Measurements from ENCODE around the gene FAM149B1.
A peak's percentile ranks its signal among the peaks of the same experiment; 100 is the strongest.
"Not testable (repeated sequence)": the region's sequence is repeated elsewhere in the genome, so short reads cannot be mapped to it uniquely, and the experiment has no call there.

Gene FAM149B1

DNA sequence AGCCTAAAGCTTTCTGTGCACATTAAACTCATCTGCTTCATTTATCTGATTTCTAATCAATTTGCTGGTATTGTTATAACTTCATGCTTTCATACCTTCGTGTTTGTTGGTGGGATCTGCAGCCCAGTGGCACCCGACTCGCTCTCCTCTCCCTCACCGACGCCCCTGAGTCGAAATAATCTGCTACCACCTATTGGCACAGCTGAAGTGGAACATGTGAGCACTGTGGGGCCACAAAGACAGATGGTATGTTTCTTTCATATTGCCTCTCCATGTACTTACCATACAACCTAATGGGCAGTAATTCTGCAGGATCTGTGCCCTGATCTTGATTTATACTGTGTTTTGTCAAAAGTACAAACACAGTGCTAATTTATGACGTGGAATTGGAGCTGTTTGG lies 66.8 kb downstream of the FAM149B1 start:
- DNase-seq, result no peak

- no peak for DNase-seq
Observed at GRCh38 chr10:73238990-73239566, 71.2 kb downstream of the FAM149B1 start.

DNA sequence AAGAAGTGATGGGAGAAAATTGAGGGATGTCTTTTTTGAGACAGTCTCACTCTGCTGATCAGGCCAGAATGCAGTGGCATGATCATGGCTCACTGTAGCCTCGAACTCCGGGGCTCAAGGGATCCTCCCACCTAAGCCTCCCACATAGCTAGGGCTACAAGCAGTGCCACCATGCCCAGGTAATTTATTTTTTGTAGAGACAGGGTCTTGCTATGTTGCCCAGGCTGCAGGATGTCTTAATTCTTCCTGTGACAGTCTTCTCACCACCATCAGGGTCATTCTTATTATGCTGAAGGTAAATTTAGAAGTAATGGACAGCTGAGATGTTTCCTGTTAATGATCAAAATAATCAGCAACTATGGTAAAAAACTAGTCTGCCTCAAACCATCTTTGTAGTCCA lies 72.0 kb downstream of the FAM149B1 start:
- DNase-seq, result no peak

DNA sequence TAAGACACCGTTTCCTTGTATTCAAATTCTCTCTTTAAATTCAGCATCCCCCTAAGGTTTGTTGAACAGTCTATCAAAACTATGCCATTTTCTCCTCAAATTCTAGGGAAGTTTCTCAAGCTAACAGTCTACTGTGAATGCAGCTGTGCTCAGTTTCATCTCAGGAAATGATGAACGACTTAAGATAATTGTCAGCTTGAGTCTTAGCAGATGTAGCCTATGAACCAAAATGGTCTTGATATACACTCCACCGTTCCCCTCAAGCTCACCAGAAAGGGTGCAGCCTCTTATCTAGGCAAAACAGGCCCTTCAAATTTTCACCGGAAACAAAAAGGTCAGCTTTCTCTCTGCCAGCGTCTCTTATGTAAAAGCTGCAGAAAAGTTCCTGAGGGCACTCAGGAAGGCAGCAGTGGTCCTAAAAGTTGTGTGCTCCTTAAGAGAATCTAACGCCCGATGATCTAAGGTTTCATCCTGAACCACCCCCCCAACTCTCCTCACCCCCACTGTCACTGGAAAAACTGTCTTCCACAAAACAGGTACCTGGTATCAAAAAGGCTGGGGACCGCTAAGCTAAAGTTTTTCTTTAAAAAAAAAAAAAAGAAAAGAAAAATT lies 77.1 kb downstream of the FAM149B1 start:
- DNase-seq, result no peak

DNA sequence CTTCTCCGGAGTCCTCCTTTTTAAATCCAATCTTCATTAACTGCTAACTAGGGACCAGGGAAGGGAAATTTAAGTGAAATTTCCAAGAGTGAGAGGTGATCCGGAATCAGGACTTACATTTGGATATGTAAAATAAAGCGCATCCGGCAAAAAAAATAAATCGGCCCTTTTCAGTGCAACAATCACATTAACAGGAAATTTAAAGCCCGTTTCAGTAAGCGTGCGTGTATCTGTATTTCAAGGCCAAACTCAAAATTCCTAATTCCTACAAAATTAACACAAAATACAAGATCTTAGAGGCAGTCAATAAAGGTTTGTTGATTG lies 78.4 kb downstream of the FAM149B1 start:
- DNase-seq, result no peak

DNA sequence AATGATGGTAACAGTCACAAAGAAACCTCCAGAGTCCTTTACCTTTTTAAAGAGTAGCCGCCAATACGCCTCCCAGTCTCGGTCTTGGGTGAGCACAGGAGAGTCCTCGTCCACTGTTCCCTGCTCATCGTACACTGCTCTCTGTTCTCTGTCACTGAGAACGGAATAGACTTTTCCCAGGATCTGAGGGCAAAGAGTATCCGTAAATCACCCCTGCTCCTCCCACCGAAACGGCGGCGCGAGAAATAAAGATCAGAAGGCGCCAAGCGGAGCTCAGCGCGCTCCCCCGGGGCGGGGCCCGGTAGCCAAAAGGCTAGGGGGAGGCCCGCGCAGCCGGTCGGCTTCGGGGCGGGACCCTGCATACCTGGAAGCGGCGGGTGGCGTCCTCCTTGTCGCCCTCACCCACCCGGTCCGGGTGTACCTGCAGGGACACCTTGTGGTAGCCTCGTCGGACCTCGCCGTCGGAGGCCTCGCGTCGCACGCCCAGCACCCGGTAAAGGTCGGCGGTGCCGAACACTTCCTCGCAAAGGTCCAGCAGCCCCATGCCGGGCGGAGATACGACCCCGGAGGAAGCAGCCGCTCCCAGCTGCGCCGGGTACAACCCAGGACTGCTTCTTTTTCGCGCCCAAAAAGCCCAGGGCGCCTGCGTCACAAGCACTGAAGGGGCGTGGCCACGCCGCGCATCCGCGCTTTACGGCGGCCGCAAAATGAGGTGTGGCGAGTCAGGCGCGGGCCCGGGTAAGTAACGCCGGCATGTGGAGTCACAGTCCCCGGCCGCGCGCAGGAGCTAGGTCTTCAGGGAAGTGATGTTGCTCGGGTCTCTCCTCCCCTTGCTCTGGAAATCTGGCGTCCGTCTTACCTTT lies 79.0 kb downstream of the FAM149B1 start, which contains the start of gene DNAJC9:
TSS of gene DNAJC9 (minus strand) at position 610 of the 863 bp plus-strand sequence. CDS start at position 544, 66 bp downstream.
- DNase-seq, result peak; percentile 62

DNA sequence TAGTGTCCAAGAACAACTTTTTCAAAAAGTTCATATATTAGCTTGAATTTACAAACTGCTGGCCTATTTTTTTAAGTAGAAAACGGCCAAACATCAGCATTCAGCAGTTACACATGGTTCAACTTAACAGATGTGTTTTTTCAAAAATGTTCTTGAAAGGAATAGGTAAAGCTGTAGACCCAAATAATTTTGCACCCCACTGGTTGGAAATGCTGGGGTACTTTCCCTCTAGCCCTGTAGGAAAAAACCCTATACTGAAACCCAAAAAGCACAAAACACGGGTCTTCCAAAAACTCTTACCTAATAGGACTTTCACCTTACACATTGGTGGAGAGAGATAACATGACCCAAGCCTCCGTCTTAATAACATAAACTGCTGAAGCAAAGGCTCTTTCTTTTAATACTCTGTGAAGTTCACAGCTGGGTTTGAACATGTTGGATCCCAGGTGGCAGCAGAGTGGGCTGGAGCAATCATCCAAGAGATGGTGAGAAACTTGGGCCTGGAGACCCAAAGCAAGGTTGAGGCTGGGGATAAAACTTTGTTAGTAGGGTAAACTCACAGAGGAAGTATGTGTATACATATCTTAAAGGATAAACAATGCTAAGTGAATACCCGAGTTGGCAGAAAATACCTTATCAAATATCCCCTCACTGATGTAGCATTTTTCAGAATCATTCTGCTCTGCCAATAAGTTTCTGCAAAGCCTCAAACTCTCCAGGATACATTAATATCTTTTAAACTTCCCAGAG lies 79.8 kb downstream of the FAM149B1 start:
- DNase-seq, result no peak

GRCh38 chr10:73248259-73248724 lies 80.4 kb downstream of the FAM149B1 start:
- no peak for DNase-seq

DNA sequence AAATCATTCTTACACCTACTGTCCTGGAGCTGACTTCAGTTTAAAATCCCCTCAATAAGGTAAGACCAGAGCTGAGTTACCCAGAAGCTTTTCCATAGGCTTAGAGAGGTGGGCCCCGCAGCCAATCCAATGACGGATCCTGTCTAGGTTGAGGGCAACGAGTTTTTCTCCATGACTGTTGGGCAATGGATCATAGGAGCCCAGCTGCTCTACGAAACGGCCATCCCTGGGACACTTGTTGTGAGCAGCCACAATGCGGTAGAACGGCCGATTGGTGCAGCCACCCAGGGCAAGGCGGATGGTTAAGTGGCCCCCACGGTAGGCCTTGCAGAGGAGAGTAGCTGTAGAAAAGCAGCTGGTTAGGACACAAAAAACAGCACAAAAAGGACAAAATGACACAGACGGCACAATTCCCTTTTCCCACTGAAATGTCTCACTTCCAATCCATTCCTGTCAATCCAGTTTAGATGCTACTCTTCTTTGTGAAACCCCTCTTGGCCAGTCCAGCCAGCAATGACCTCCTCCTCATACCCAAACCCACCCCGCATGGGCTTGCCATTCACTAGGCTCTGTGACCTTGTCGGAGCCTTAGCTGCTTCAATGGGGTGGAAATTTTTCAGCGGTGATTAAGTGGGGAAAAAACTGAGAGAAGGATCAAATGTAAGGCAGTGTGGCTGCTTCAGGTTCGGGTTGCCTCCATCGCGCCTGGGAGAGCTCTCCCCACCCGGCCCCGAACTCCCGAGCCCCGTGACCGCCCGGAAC lies 83.9 kb downstream of the FAM149B1 start:
- no peak for DNase-seq

DNA sequence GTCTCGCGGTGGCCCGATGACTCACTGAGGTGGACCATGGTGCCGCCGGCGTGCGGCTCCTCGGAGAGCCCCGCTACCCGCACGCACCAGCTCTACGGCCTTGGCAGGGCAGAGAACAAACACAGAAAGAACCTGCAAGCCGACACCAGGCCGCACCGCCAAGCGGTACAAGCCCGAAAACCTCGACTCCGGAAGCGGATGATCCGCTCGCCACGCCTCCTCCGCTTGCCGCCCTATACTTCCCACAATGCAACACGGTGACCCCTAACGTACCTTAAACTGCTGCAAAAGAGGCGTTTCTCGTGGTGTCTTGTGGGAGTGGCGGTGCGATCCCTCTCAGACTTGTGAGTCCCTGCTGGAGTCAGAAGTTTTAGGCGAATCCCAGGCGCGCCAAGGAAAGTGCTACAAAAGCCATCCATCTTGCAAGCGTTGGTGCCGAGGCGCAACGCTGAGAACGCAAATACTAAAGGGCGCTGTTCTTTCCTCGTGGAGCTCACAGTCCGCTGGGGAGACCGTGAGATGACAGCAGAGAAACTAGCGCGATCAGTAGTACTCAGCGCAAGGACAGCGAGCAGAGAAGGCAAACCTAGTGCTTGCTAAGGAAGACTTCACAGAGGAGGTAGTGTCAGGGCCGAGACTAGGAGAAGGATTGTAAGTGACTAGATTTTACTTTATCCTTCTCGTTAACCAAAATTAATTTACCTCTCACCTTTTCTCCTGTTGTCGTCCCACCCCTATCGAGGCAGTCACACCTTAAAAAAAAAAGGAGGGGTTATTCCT lies 84.7 kb downstream of the FAM149B1 start, which contains the start of gene MRPS16:
TSS of gene MRPS16 (minus strand) at position 200 of the 780 bp plus-strand sequence. CDS start at position 38, 162 bp downstream.
- DNase-seq, result peak; percentile 86

GRCh38 chr10:73253225-73253555 lies 85.3 kb downstream of the FAM149B1 start:
- DNase-seq, result no peak

GRCh38 chr10:73258612-73259011 lies 90.7 kb downstream of the FAM149B1 start:
- DNase-seq, result not testable (repeated sequence)

- no peak for DNase-seq
Observed at GRCh38 chr10:73261362-73261995, 93.6 kb downstream of the FAM149B1 start.

- no peak for DNase-seq
Observed at GRCh38 chr10:73262105-73262730, 94.3 kb downstream of the FAM149B1 start.

- DNase-seq, result no peak
Observed at GRCh38 chr10:73262880-73263555, 95.1 kb downstream of the FAM149B1 start.

GRCh38 chr10:73263693-73264347 lies 95.9 kb downstream of the FAM149B1 start:
- no peak for DNase-seq

DNA sequence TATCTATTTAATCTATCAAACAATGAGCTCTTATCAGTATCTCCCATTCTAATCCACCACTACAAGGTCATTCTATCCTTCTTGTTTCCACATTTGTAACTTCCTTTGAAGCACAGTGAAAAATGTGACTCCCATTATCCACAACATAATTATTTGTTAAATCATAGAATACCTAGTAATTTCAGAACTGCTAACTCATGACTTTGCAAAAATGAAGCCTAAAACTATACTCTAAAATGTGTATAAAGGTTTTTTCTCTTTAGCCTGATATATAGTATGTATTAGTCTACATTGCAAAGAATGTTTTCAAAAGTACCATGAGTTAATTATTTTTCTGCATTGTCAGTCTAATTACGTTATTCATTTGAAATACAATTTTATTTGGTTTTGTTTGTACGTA lies 96.5 kb downstream of the FAM149B1 start:
- no peak for DNase-seq

DNA sequence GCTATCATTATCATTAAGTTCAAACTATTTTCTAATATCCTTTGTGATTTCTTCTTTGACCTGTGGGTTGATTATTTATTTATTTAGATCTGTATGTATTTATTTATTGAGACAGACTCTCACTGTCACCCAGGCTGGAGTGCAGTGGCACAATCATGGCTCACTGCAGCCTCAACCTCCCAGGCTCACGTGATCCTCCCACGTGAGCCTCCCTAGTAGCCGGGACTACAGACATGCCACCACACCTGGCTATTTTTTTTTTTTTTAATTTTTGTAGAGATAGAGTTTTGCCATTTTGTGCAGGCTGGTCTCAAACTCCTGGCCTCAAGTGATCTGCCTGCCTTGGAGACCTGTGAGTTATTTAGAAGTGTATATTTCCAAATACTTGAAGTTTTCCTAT lies 113.2 kb downstream of the FAM149B1 start:
- no peak for DNase-seq

DNA sequence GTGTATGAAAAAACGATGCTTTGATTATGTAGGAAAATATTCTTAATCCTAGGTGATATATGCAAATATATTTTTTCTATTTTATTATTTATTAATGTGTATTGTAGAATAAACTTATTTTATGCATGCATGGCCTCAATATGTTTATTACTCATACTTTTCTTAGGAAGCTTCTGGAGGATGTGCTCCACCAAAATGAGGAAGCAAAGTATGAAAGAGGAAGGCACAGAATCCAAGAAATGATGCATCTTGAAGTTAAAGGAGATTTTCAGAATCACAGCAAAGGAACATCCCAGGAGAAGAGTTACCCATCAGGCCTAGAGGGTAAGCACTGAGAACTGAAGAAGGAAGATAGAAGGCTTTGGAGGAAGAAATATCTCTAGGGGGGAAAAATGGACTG lies 119.5 kb downstream of the FAM149B1 start:
- DNase-seq, result peak; percentile 4

Measured in SIG-M5 (cell line).